Transverse colon (tissue), 4 donors: ENCODE results near the gene PARP6.

Experiments
- EP300 ChIP-seq: sonication (generic); formaldehyde crosslinking; IDR thresholded peaks from one replicate; pipeline ENCODE4 v1.6.1; 2017; ENCODE audit warnings: antibody characterized with exemption, low read depth
- POLR2A ChIP-seq: fragments of 450-650 bp; IDR thresholded peaks from one replicate; pipeline ENCODE4 v1.6.1; 2016; ENCODE audit warnings: antibody characterized with exemption, mild to moderate bottlenecking, moderate library complexity
- POLR2AphosphoS5 ChIP-seq, 3 donors: sonication (generic); formaldehyde crosslinking; IDR thresholded peaks; one replicate each; pipeline ENCODE4 v1.6.1; 2016; ENCODE audit warnings: antibody characterized with exemption in 3 of 3
- TF ChIP-seq, protein P1 (sequence below), 5 experiments: fragments of 200-600 bp in 3 of 5; fragments of 450-650 bp in 2 of 5; sonication (generic) in 3 of 5; IDR thresholded peaks; 1 replicate in 2 of 5; 2 replicates in 3 of 5; pipeline ENCODE4 v1.5.1; 2016 to 2017; ENCODE audit warnings: antibody characterized with exemption in 5 of 5, inconsistent platforms in 3 of 5, mild to moderate bottlenecking in 2 of 5, moderate library complexity in 1 of 5

DNA sequence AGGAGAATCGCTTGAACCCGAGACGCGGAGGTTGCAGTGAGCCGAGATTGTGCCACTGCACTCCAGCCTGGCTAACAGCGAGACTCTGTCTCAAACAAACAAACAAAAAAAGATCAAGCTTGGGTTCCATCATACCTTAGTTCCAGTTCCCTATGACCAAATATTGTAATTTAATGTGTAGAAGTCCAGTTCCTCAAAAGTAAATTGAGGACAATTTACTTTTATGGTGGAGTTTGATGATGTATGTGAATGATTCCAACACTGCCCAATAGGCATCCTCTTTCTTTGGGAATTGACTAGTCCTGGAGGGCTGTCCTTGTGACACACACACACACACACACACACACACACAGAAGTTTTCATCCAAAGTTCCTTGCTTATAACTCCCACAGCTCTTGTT is 38.6 kb downstream of the PARP6 start:
- TF ChIP-seq, protein P1, sequence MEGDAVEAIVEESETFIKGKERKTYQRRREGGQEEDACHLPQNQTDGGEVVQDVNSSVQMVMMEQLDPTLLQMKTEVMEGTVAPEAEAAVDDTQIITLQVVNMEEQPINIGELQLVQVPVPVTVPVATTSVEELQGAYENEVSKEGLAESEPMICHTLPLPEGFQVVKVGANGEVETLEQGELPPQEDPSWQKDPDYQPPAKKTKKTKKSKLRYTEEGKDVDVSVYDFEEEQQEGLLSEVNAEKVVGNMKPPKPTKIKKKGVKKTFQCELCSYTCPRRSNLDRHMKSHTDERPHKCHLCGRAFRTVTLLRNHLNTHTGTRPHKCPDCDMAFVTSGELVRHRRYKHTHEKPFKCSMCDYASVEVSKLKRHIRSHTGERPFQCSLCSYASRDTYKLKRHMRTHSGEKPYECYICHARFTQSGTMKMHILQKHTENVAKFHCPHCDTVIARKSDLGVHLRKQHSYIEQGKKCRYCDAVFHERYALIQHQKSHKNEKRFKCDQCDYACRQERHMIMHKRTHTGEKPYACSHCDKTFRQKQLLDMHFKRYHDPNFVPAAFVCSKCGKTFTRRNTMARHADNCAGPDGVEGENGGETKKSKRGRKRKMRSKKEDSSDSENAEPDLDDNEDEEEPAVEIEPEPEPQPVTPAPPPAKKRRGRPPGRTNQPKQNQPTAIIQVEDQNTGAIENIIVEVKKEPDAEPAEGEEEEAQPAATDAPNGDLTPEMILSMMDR (IDR thresholded peaks at IDR 0.05), result no peak
- no peak for TF ChIP-seq EP300
- no peak for TF ChIP-seq POLR2A
- no peak for TF ChIP-seq POLR2AphosphoS5 (IDR thresholded peaks at IDR 0.05)
